GM12878 (cell line): ENCODE measurements around the gene RILPL2. TPM values are rescaled to one million over a fixed set of nuclear protein-coding genes. Genes with fewer than 3 reads are reported as not detected.

Source experiments
- ATAC-seq: fragments of 200-7000 bp; cut with Tn5 transposase; 3 replicates; pipeline ENCODE4 v1.9.1; 2020; ENCODE audit warnings: mild to moderate bottlenecking, moderate library complexity
- BruUV-seq: library from RNA; stranded (reverse); fragments of 400-500 nt; replicated peaks from 2 replicates; lab custom pipeline; 2021; lab: Mats Ljungman, UMichigan
- CTCF ChIA-PET: fragments of 300-600 bp; sonication (Branson Sonifier 250); formaldehyde crosslinking; extraction: SDS; loops from one replicate; lab custom pipeline; 2021; ENCODE audit warnings: inconsistent platforms; lab: Yijun Ruan, JAX
- POLR2A ChIA-PET: fragments of 350-600 bp; formaldehyde crosslinking; extraction: SDS; loops from one replicate; lab custom pipeline; 2021; ENCODE audit warnings: inconsistent platforms; lab: Charles Lee
- RAD21 ChIA-PET: fragments of 300-600 bp; sonication (Branson Sonifier 250); formaldehyde crosslinking; loops from one replicate; lab custom pipeline; 2023; ENCODE audit warnings: antibody characterized with exemption; ENCODE audit not compliant: unreplicated experiment; lab: Charles Lee
- SMC1A ChIA-PET: fragments of 300-600 bp; sonication (Branson Sonifier 250); formaldehyde crosslinking; loops from one replicate; lab custom pipeline; 2023; ENCODE audit not compliant: unreplicated experiment, uncharacterized antibody; lab: Charles Lee
- DNase-seq: peaks from one replicate; pipeline ENCODE4 v3.0.0-alpha.2; 2011; ENCODE audit warnings: low read depth, low spot score
- FAIRE-seq: peaks from 3 replicates; lab custom pipeline; 2011; peaks lifted over from hg19 to GRCh38; lab: Jason Lieb, UNC
- H2AFZ ChIP-seq: 2 replicates; pipeline ENCODE4 v1.6.0; 2011; ENCODE audit warnings: low read depth, low read length, control low read depth; ENCODE audit not compliant: control insufficient read depth
- H3K27ac ChIP-seq: 2 replicates; pipeline ENCODE4 v1.5.1; 2011; ENCODE audit warnings: control low read depth; ENCODE audit not compliant: control insufficient read depth, insufficient read depth
- H3K27me3 ChIP-seq, 2 experiments: replicated peaks in 1 of 2; 2 replicates each; pipeline versions ENCODE4 v1.6.0 to v1.6.1; 2011; ENCODE audit warnings: low read length in 1 of 2; ENCODE audit not compliant: control insufficient read depth in 2 of 2, insufficient read depth in 2 of 2
- H3K36me3 ChIP-seq, 2 experiments: 2 replicates each; pipeline ENCODE4 v1.5.1; 2011; ENCODE audit warnings: low read length in 1 of 2; ENCODE audit not compliant: control insufficient read depth in 2 of 2, insufficient read depth in 2 of 2
- H3K4me1 ChIP-seq: 2 replicates; pipeline ENCODE4 v1.6.1; 2011; ENCODE audit warnings: mild to moderate bottlenecking, low read length, moderate library complexity, mixed read lengths; ENCODE audit not compliant: control insufficient read depth, insufficient read depth
- H3K4me2 ChIP-seq: 2 replicates; pipeline ENCODE4 v1.6.0; 2011; ENCODE audit warnings: control low read depth; ENCODE audit not compliant: control insufficient read depth, insufficient read depth
- H3K4me3 ChIP-seq: fragments of 200-600 bp; sonication (generic); 2 replicates; pipeline ENCODE4 v1.5.1; 2016
- H3K79me2 ChIP-seq: 2 replicates; pipeline ENCODE4 v1.6.0; 2011; ENCODE audit warnings: low read length; ENCODE audit not compliant: control insufficient read depth, insufficient read depth
- H3K9ac ChIP-seq: 2 replicates; pipeline ENCODE4 v1.8.0; 2011; ENCODE audit warnings: low read length, control low read depth, mixed read lengths; ENCODE audit not compliant: control insufficient read depth, insufficient read depth
- H3K9me3 ChIP-seq: replicated peaks from 3 replicates; pipeline ENCODE4 v1.5.1; 2011; ENCODE audit warnings: mild to moderate bottlenecking, low read length; ENCODE audit not compliant: control insufficient read depth, insufficient read depth
- H4K20me1 ChIP-seq: 2 replicates; pipeline ENCODE4 v1.6.0; 2011; ENCODE audit not compliant: control insufficient read depth, insufficient read depth
- BACH1 ChIP-seq: fragments of 450-650 bp; IDR thresholded peaks from 2 replicates; pipeline ENCODE4 v1.6.1; 2017; ENCODE audit warnings: mild to moderate bottlenecking, borderline replicate concordance
- BCL11A ChIP-seq: IDR thresholded peaks from 2 replicates; pipeline ENCODE4 v1.6.1; 2011; ENCODE audit warnings: low read depth, low read length
- BHLHE40 ChIP-seq, 2 experiments: fragments of 450-650 bp in 1 of 2; IDR thresholded peaks; 2 replicates each; pipeline ENCODE4 v1.6.1; 2011 to 2017; ENCODE audit warnings: low read depth in 2 of 2, borderline replicate concordance in 1 of 2, improper control_type of control experiment in 1 of 2, low read length in 1 of 2, mild to moderate bottlenecking in 1 of 2
- CBX3 ChIP-seq: fragments of 200-600 bp; sonication (generic); IDR thresholded peaks from 2 replicates; pipeline ENCODE4 v1.6.1; 2016; ENCODE audit warnings: low read depth, borderline replicate concordance
- CBX5 ChIP-seq: sonication (generic); IDR thresholded peaks from 2 replicates; pipeline ENCODE4 v1.6.1; 2016; ENCODE audit warnings: low read depth, moderate library complexity, mild to moderate bottlenecking, inconsistent platforms
- EP300 ChIP-seq, 2 experiments: fragments of 150-350 bp in 1 of 2; IDR thresholded peaks; 2 replicates each; pipeline ENCODE4 v1.6.1; 2011 to 2012; ENCODE audit warnings: low read depth in 2 of 2, low read length in 2 of 2, borderline replicate concordance in 1 of 2, improper control_type of control experiment in 1 of 2, inconsistent platforms in 1 of 2; ENCODE audit not compliant: control insufficient read depth in 1 of 2
- IRF4 ChIP-seq: IDR thresholded peaks from 2 replicates; pipeline ENCODE4 v1.6.1; 2011; ENCODE audit warnings: low read depth, low read length
- MYB ChIP-seq: fragments of 150-350 bp; IDR thresholded peaks from 2 replicates; pipeline ENCODE4 v1.6.1; 2014; ENCODE audit warnings: mild to moderate bottlenecking, low read depth, low read length, borderline replicate concordance
- PAX8 ChIP-seq: fragments of 450-650 bp; IDR thresholded peaks from 2 replicates; pipeline ENCODE4 v1.6.1; 2017; ENCODE audit warnings: mild to moderate bottlenecking, moderate library complexity
- POLR2AphosphoS2 ChIP-seq: IDR thresholded peaks from 2 replicates; pipeline ENCODE4 v1.6.1; 2011; ENCODE audit warnings: low read depth, mild to moderate bottlenecking, low read length, improper control_type of control experiment, moderate library complexity
- SREBF1 ChIP-seq: IDR thresholded peaks from 2 replicates; pipeline ENCODE4 v1.6.1; 2012; ENCODE audit warnings: mild to moderate bottlenecking, low read length
- STAT1 ChIP-seq: fragments of 450-650 bp; conservative IDR thresholded peaks from 2 replicates; pipeline ENCODE4 v1.6.1; 2014; ENCODE audit warnings: antibody characterized with exemption, mild to moderate bottlenecking
- TCF12 ChIP-seq: IDR thresholded peaks from 2 replicates; pipeline ENCODE4 v1.6.1; 2011; ENCODE audit warnings: low read depth, mild to moderate bottlenecking, low read length
- WGBS: methylation state at CpG from one replicate; pipeline ENCODE4 v1.1.6; 2016; ENCODE audit warnings: low lambda C conversion rate; ENCODE audit not compliant: insufficient replicate concordance, insufficient coverage; ENCODE audit errors: missing lambda C conversion rate; 5-methylcytosine and 5-hydroxymethylcytosine counted together
- in situ Hi-C: fragments of 300-500 bp; cut with MboI; formaldehyde crosslinking; loops from 9 replicates; pipeline ENCODE4 v1.14.3; 2018; ENCODE audit warnings: mixed read lengths
- intact Hi-C: fragments of 100-400 bp; cut with micrococcal nuclease; formaldehyde crosslinking; loops from one replicate; pipeline ENCODE4 v1.14.2; 2022; ENCODE audit not compliant: unreplicated experiment
- polyA plus RNA-seq, 11 experiments: library from polyadenylated mRNA; depleted of rRNA in 4 of 11; unstranded in 6 of 11; stranded (reverse) in 5 of 11; fragments of >200 nt; fragmentation: Nextera tagmentation in 4 of 11; fragmentation: Illumina TruSeq in 1 of 11; extraction: Ambion mirVana in 4 of 11; extraction: Trizol in 1 of 11; gene quantifications; 1 replicate in 1 of 11; 2 replicates in 10 of 11; pipeline versions ENCODE4 v1.2.1 to v1.2.3, GENCODE V29; 2011 to 2016; ENCODE audit warnings: inconsistent platforms in 2 of 11, missing spikeins in 2 of 11, low read depth in 1 of 11
- total RNA-seq, 4 experiments: library from RNA; depleted of rRNA in 3 of 4; stranded (reverse); fragments of >200 nt in 3 of 4; fragmentation: Illumina TruSeq in 1 of 4; extraction: Trizol in 1 of 4; gene quantifications; 2 replicates each; pipeline versions ENCODE4 v1.2.1 to v1.2.3, GENCODE V29; 2013 to 2021
- TF ChIP-seq, protein P1 (sequence below): IDR thresholded peaks from 2 replicates; pipeline ENCODE4 v1.6.1; 2011; ENCODE audit warnings: low read depth, mild to moderate bottlenecking, low read length, moderate library complexity, borderline replicate concordance; ENCODE audit errors: extremely low read depth
- TF ChIP-seq, protein P2 (sequence below): fragments of 450-650 bp; IDR thresholded peaks from 2 replicates; pipeline ENCODE4 v1.6.1; 2017; ENCODE audit warnings: mild to moderate bottlenecking, low read depth, inconsistent platforms; ENCODE audit not compliant: poor library complexity, severe bottlenecking
- TF ChIP-seq, protein P3 (sequence below): IDR thresholded peaks from 2 replicates; pipeline ENCODE4 v1.6.1; 2012; ENCODE audit warnings: low read depth, low read length, improper control_type of control experiment
- TF ChIP-seq, protein P4 (sequence below): fragments of 450-650 bp; IDR thresholded peaks from 2 replicates; pipeline ENCODE4 v1.6.1; 2017; ENCODE audit warnings: low read depth, mild to moderate bottlenecking, moderate library complexity

Gene RILPL2
- total and polyA plus RNA-seq, 10 of the 15 experiments (the other 5 are each of a cell fraction or from before 2014, with no cell fraction given) = 3.5 to 38.5 (median 19.7) TPM

DNA sequence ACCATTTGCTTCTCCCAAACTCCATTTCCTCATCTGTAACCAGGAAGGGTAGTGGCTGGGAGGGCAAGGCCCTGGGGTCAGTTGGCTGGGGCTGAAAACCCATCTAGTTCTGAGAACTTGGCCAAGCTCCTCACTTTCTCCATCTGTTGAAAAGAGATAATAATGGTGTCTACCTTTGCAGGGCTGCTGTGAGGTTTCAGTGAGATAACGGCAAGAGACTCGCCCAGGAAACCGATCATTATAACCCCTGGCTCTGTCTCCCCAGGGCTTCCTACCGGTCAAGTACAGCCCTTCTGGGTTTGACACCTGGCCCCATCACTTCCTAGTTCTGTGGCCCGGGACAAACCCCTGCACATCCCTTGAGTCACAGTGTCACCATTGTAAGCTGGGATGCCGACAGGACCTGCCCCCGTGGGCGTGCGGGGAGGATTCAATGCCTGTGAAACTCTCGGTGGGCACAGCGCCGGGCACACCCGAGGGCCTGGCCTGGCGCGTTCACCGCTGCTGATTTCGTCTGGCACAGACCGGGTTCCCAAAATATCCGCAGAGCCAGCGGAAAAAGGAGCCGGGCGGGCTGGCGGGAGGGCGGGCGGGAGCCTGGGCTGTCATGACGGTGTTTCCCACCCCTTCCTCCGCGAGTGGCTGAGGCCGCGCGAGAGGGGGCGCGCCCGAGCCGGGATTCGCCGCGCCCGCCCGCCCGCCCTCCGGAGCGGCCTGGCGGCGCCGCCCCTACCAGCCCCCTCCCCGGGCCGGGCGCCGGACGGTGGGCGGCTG is 48.1 kb downstream of the RILPL2 start:
- Histone ChIP-seq H3K27ac (peak overlapping the region; percentile 66), H3K27me3 (no peaks in the 10 kb centered on the region), H3K4me1 (peaks cover 20% of the 10 kb centered on the region), H3K9ac (peak overlapping the region; percentile 64), H4K20me1 (no peaks in the 10 kb centered on the region), H2AFZ (peak overlapping the region; percentile 82), H3K4me3 (peak overlapping the region; percentile 98), H3K9me3 (no peaks in the 10 kb centered on the region), H3K4me2 (peak overlapping the region; percentile 87), H3K36me3 (peaks cover 2% of the 10 kb centered on the region in 2 experiments; a peak in 3 of 4 replicates), H3K79me2 (peaks cover 52% of the 10 kb centered on the region)
- ChIA-PET SMC1A (interaction anchor here (0.6 to 3.6 kb wide), 9 partner anchors 16 to 79 kb away, joined by 3 to 12 read pairs (median 6); no protein-coding TSS in a partner anchor), POLR2A (interaction anchor here (0.6 to 3.1 kb wide), 7 partner anchors 20 to 156 kb away, joined by 3 to 20 read pairs (median 3); partner anchors contain the start of genes MPHOSPH9 and SBNO1), CTCF (interaction anchor here (0.6 to 1.9 kb wide), 7 partner anchors 21 to 80 kb away, joined by 3 to 7 read pairs (median 3); partner anchors contain the start of gene SNRNP35), RAD21 (interaction anchor here (1.3 to 1.8 kb wide), 5 partner anchors 23 to 53 kb away, joined by 3 to 11 read pairs (median 6); no protein-coding TSS in a partner anchor)
- WGBS = 1% methylated on average over 27 of the region's 52 CpGs
- in situ Hi-C loops = no loop called here
- intact Hi-C loops = loop anchor here (1.0 to 5.0 kb wide), 3 partner anchors 23 to 70 kb away; partner anchors contain the start of gene SNRNP35
- ATAC-seq (peak; percentile 52), FAIRE-seq (peak; percentile 13), DNase-seq (peak; percentile 21)
- no TSS peak for BruUV-seq
- TF ChIP-seq TCF12 (peak; percentile 43; the same call in 1 of the 2 replicates), IRF4 (no peak), CBX3 (no peak), SREBF1 (no peak), BHLHE40 (IDR thresholded peaks at IDR 0.05; ENCODE audit: borderline replicate concordance in 1 of 2, low read depth in 2 of 2, low read length in 1 of 2) (peak in 1 of 2 experiments; percentile 29; a peak in 1 of 4 replicates), POLR2AphosphoS2 (no peak), EP300 (IDR thresholded peaks at IDR 0.05; ENCODE audit: borderline replicate concordance in 1 of 2, control insufficient read depth in 1 of 2, low read depth in 2 of 2, low read length in 2 of 2) (0 out of 4 replicates have a peak, but pooled peaks of 1 of the 2 experiments have one; percentile 10), MYB (no peak), BACH1 (no peak; the same call in 1 of the 2 replicates), PAX8 (no peak), CBX5 (no peak), BCL11A (no peak), STAT1 (no peak)
- TF ChIP-seq, protein P1, sequence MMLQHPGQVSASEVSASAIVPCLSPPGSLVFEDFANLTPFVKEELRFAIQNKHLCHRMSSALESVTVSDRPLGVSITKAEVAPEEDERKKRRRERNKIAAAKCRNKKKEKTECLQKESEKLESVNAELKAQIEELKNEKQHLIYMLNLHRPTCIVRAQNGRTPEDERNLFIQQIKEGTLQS = no peak
- TF ChIP-seq, protein P2, sequence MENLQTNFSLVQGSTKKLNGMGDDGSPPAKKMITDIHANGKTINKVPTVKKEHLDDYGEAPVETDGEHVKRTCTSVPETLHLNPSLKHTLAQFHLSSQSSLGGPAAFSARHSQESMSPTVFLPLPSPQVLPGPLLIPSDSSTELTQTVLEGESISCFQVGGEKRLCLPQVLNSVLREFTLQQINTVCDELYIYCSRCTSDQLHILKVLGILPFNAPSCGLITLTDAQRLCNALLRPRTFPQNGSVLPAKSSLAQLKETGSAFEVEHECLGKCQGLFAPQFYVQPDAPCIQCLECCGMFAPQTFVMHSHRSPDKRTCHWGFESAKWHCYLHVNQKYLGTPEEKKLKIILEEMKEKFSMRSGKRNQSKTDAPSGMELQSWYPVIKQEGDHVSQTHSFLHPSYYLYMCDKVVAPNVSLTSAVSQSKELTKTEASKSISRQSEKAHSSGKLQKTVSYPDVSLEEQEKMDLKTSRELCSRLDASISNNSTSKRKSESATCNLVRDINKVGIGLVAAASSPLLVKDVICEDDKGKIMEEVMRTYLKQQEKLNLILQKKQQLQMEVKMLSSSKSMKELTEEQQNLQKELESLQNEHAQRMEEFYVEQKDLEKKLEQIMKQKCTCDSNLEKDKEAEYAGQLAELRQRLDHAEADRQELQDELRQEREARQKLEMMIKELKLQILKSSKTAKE = no peak
- TF ChIP-seq, protein P3, sequence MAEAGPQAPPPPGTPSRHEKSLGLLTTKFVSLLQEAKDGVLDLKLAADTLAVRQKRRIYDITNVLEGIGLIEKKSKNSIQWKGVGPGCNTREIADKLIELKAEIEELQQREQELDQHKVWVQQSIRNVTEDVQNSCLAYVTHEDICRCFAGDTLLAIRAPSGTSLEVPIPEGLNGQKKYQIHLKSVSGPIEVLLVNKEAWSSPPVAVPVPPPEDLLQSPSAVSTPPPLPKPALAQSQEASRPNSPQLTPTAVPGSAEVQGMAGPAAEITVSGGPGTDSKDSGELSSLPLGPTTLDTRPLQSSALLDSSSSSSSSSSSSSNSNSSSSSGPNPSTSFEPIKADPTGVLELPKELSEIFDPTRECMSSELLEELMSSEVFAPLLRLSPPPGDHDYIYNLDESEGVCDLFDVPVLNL = no peak
- TF ChIP-seq, protein P4, sequence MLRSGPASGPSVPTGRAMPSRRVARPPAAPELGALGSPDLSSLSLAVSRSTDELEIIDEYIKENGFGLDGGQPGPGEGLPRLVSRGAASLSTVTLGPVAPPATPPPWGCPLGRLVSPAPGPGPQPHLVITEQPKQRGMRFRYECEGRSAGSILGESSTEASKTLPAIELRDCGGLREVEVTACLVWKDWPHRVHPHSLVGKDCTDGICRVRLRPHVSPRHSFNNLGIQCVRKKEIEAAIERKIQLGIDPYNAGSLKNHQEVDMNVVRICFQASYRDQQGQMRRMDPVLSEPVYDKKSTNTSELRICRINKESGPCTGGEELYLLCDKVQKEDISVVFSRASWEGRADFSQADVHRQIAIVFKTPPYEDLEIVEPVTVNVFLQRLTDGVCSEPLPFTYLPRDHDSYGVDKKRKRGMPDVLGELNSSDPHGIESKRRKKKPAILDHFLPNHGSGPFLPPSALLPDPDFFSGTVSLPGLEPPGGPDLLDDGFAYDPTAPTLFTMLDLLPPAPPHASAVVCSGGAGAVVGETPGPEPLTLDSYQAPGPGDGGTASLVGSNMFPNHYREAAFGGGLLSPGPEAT = peak; percentile 54; the same call in 1 of the 2 replicates
